Measurements from ENCODE around the gene RFT1.

RFT1 gene

DNA sequence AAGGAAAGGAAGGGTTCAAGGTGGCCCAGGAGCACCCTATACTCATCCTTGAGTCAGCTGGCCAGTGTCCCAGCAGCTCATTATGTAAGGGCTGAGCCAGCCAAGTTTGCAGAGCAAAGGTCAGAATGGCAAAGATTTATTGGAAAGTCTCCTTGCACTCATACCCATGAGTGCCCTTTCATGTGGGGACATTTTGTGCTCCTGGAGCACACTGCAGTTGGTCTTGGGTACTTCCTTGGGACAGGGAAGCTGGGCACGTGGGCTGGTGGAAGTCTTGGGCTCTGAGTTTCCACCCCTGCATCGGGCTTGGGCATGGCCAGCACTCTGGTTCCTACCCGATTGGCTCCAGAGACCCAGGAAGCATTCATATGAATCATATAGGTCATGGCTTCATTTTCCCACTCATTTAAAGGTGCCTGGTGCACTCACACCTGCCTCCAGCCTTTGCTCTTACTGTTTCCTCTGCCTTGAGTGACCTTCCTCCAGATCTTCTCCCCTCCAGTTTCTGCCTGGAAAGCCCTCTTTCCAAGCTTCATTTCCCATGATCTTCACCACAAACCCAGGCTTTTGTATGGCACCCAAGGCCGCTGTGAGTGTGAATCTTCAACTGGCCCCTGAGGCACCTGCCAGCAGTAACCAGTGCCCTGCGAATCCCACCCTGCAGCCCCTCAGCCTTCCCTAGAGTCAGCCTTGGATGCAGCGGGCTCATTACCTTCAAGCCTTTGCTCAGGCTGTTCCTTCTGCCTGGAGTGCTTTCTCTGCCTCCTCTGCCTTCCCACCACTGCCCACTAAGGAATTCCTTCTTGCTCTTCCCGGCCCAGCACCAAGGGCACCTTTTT, 20.2 kb upstream of the RFT1 start:
- DNase-seq (ENCODE audit: low read depth in 1 of 2, low spot score in 1 of 2) = no peak

DNA sequence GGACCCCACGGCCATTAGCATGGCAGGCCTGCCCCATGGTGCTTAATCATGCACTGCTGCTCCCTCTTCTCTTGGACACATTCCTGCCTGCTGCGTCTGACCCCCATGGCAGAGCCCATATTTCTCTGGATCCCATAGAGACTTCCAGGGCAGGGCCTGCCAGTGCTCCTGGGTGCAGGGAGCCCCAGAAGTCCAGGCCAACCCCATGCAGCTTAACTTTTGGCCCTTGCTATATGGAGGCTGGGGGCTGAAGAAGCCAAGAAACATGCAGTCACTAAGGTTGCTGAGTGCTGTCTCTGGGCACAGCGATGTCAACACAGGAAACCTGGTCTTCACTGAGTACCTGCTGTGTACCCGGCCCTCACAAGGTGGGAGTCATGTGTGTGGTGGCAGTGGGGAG, 19.5 kb upstream of the RFT1 start:
- no peak for DNase-seq (ENCODE audit: low read depth in 1 of 2, low spot score in 1 of 2)

DNA sequence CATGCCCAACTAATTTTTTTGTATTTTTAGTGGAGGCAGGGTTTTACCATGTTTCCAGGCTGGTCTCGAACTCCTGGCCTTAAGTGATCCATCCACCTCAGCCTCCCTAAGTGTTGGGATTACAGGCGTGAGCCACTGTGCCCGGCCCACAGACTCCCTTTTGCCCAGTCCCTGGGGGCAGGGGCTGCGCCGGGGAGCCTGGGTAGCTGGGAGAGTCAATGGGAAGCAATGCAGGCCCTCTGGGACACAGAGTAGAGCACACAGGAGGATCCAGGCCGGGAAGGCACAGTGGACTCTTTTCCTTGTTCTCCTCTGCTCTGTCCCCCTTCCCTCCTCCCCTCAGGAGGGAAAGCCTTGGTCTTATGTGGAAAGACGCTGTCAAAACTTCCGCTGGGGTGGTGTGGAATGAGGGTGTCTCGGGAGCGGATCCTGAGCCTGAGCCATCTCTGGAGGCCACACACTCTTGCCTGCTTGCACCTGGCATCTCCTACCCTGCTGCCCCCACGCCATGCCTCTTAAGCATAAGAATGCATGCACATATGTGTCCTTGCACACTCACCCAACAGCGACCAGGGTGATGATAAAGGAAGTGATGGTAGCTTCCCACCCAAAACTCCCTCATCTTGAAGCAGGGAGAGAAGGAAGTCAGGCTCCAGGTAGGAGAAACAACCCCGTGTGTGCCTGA, 18.9 kb upstream of the RFT1 start:
- DNase-seq (ENCODE audit: low read depth in 1 of 2, low spot score in 1 of 2) = no peak

DNA sequence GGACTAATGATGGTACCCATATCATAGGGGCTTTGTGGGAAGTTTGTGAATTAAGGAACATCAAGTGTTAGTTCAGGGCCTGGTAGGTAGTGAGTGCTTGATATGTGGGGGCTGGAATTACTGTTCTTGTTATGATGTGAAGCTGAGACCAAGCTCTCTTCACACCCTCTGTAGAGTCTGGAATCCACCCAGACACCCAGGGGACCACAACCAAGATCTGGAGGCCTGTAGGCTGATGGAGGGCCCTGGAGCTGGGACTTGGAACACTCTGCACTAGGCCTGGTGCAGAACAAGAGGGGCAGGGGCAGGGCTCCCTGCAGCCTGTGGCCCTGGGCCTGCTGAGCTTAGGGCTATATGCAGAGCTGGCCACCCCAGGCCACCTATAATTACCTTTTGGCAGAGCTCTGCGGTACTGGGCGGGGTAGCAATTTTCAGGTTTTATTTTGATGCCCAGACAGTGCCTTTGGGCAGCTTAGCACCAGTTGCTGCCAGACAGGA, 17.7 kb upstream of the RFT1 start:
- DNase-seq (ENCODE audit: low read depth in 1 of 2, low spot score in 1 of 2) = no peak

DNA sequence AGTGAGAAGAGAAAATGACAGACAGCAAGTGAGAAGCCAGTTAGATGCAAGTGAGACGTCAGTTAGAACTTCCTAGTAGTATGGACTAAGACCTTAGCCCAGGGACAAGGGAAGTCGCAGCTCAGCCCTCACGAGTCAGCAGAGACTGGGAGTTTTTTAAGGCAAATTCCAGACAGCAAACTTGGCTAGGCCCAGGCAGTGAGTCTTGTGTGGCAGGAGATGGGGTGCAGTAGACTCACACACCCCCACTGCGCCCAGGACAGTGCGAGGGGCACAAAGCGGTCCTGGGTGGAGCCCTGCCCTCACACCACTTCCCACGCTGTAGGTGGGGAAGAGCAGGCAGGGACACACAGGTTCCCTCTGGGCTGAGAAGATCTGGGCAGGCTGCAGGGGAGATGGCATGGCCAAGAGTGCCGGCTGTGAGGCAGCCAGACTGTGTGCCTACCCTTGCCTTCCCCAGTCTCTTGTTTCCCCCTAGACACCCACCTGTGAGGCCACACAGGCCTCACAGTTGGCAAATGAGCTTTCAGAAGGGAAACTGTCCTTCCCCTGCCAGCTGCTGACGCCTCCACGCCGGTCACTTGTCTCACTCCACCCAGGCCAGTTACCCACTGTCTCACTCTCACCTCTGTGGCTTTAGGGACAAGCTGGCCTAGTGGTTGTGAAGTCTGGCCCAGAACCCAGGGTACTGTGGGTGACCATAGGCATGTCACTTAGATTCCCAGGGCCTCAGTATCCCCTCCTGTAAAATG, 17.1 kb upstream of the RFT1 start:
- DNase-seq (ENCODE audit: low read depth in 1 of 2, low spot score in 1 of 2) = no peak

- no peak for DNase-seq (ENCODE audit: low read depth in 1 of 2, low spot score in 1 of 2)
Observed at GRCh38 chr3:53146319-53146891, 16.2 kb upstream of the RFT1 start.

- no peak for DNase-seq (ENCODE audit: low read depth in 1 of 2, low spot score in 1 of 2)
Observed at GRCh38 chr3:53145713-53146080, 15.5 kb upstream of the RFT1 start.

GRCh38 chr3:53144862-53145712, 14.9 kb upstream of the RFT1 start:
- DNase-seq (ENCODE audit: low read depth in 1 of 2, low spot score in 1 of 2) = no peak

DNA sequence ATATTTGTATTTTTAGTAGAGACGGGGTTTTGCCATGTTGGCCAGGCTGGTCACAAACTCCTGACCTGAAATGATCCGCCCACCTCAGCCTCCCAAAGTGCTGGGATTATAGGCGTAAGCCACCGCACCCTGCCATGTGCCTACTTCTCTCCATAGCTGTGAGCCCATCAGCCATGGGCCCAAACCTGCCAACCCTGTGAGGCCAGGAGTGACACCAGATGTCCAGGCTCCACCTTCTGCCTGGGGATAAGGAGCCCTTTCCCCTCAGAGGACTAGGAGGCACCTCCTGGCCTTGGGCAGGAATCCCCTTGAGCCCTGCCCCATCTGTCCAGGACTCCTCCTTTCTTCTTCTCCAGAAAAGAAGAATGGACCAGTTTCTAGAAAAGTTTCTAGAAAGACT, 14.2 kb upstream of the RFT1 start:
- no peak for DNase-seq (ENCODE audit: low read depth in 1 of 2, low spot score in 1 of 2)

- no peak for DNase-seq (ENCODE audit: low read depth in 1 of 2, low spot score in 1 of 2)
Observed at GRCh38 chr3:53142986-53143385, 12.8 kb upstream of the RFT1 start.

DNA sequence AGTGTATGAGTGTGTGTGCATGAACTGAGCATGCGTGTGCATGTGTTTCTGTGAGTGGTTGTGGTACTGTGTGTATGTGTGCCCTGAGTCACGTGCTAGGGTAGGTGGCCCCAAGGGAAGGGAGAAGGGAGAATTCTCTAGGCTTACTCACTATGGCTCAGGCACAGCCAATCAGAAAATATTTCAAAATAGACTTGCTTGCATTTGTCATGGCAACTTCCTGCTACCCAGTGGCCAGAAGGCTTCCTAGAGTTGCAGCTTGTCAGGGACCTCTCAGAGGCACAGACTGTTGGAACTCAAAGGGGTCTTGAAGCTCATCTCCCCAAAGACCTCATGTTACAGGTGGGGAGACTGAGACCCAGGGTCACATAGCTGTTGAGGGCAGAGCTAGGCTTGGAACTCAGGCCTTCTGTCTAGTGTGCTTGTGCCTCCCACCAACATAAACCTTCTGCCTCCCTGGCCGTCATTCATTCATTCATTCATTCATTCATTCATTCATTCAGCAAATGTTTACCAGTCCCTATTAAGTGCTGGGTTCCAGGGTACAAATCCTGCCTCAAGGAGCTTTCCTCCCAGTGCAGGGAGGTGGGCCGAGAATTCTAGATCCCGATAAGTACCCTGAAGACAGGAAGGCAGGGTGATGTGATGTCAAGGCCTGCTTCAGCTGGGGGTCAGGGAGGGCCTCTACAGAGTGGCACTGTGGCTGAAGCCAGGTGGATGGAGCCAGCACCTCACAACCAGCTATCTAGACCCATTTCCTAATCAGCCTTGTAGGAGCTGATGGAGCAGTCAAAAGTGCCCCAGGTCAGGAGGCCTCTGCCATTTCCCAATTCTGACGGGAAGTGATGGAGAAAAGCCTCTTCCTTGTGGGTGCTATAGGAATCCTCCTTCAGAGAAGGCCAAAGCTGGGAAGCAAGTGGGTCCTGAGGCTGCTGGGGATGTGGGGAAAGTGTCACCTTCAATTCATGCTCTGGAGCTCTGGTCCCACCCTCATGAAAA, 10.9 kb upstream of the RFT1 start:
- no peak for DNase-seq (ENCODE audit: low read depth in 1 of 2, low spot score in 1 of 2)

DNA sequence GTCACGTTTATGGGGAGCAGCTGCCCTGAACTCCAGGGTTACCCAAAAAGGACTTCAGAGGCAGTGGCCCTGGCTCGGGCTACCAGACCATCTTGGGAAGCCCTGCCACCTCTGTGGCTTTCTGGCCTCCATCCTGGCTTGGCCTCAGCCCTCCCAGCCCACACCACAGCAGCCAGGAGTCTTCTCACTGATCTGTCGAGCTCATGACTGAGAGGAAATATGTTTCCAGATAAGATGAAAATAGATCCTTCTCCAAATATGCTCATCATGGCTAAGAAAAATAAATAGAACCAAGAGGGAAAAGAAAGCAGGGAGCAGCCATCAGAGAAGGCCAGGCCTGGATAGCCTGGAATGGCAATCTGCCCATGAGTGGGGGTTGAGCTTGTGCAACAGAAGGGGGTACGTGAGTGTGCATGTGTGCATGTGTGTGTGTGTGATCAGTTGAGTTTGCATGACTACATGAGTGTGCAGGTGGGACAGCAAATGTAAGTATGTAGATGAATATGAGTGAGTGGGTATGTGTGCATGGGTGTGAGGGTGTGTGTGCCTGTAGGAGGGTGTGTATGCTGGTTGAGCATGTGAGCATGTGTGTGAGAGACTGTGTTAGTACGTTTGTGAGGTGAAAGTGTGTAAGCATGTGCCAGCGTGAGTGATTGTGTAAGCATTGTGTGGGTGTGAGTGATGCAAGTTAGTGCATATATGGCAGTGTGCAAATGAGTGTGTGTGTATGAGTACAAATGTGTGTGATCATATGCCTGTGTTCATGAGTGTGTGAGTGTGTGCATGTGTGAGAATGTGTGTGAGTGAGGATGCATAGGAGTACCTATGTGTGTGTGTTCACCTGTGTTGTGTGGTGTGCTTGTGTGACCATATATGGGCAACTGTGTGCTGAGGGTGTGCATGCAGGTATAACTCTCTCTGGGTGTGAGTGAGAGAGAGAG, 9.9 kb upstream of the RFT1 start:
- no peak for DNase-seq (ENCODE audit: low read depth in 1 of 2, low spot score in 1 of 2)

- DNase-seq (ENCODE audit: low read depth in 1 of 2, low spot score in 1 of 2) = no peak
Observed at GRCh38 chr3:53137835-53138446, 7.7 kb upstream of the RFT1 start.

DNA sequence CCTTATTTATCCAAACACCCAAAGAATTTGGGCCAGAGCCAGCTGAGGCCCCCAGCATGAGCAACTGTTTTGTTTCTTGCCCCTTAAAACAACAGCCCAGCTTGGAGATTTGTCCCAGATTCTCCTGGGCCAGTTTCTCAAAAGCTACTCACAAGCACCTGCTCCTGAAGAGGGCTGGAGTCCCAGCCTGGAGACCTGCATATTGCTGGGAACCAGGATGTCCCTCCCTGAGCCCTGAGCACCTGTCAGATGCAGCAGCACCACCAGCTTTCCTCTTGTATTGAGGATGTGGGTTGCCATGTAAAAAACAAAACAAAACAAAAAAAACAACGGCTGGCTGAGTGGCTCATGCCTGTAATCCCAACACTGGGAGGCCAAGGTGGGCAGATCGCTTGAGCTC, 7.0 kb upstream of the RFT1 start:
- DNase-seq (ENCODE audit: low read depth in 1 of 2, low spot score in 1 of 2) = no peak

DNA sequence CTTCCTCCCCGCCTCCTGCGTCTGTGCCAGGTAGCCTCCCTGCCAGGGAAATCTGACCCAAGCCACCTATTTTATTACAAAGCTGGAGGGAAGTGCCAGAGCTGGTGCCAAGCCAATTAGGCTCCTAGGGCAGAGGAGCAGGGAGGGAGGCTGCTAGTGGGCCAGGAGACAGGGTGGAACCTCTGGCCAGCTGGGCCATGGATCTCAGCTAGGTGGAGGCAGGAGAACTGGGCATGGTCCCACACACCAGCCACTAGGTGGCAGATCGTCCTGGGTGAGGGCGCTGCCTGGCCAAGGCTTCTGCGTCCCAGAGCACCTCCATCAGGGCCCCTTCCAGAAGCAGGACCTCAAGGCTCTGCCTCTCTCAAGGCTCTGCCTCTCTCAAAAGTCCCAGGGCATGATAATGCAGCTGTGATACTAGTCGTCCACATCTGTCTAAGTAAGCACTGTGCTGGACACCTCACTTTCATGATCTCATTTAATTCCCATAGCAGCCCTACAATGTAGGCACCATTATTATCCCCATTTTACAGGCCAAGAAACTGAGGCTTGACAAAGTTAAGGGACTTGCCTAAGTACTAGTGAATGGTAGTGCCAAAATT, 4.5 kb upstream of the RFT1 start:
- peak; percentile 13 to 27 for DNase-seq (ENCODE audit: low read depth in 1 of 2, low spot score in 1 of 2)

DNA sequence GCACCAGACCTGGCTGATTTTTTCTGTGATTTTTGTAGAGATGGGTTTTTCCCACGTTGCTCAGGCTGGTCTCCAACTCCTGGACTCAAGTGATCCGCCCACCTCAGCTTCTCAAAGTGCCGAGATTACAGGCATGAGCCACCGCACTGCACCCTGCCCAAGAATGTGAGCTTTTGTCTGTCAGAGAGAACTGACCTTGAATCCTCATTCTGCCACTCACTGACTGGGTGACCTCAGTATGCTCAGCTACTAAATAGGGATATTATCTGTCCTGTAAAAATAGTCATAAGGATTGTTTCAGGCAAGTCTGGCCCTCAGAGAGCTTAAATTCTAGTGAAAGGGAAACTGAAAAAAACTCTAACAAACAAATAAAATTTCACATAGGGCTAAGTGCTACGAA, 2.1 kb upstream of the RFT1 start:
- DNase-seq (ENCODE audit: low read depth in 1 of 2, low spot score in 1 of 2) = no peak

GRCh38 chr3:53131096-53131495, 861 bp upstream of the RFT1 start:
- no peak for DNase-seq (ENCODE audit: low read depth in 1 of 2, low spot score in 1 of 2)
